Activated naive CD8-positive, alpha-beta T cell treated with anti-CD3 and anti-CD28 coated beads, Interleukin-2, amount 50 U/mL, for 16 hours (primary cell): Measurements from ENCODE around the gene IGF2R.
"Not testable (repeated sequence)": the region's sequence is repeated elsewhere in the genome, so short reads cannot be mapped to it uniquely, and the experiment has no call there.

Experiments used
- DNase-seq: peaks from one replicate; pipeline ENCODE4 v3.0.0-alpha.2; 2020; ENCODE audit warnings: low read depth, low spot score

The IGF2R gene

GRCh38 chr6:160124605-160125004, 155.7 kb downstream of the IGF2R start:
- DNase-seq: no peak

GRCh38 chr6:160125105-160125504, 156.2 kb downstream of the IGF2R start:
- DNase-seq: not testable (repeated sequence)

GRCh38 chr6:160127270-160128124, 158.6 kb downstream of the IGF2R start:
- DNase-seq: no peak

GRCh38 chr6:160128125-160128683, 159.3 kb downstream of the IGF2R start:
- DNase-seq: no peak

- no peak for DNase-seq
Measured at GRCh38 chr6:160128879-160129516, 160.1 kb downstream of the IGF2R start.

- DNase-seq: no peak
Measured at GRCh38 chr6:160129881-160130615, 161.2 kb downstream of the IGF2R start.

GRCh38 chr6:160130729-160131484, 162.0 kb downstream of the IGF2R start:
- DNase-seq: no peak

GRCh38 chr6:160131636-160132296, 162.9 kb downstream of the IGF2R start:
- DNase-seq: no peak

GRCh38 chr6:160132297-160132637, 163.4 kb downstream of the IGF2R start:
- no peak for DNase-seq

GRCh38 chr6:160132776-160133338, 164.0 kb downstream of the IGF2R start:
- no peak for DNase-seq

- no peak for DNase-seq
Measured at GRCh38 chr6:160133441-160134336, 164.8 kb downstream of the IGF2R start.

GRCh38 chr6:160134337-160134751, 165.5 kb downstream of the IGF2R start:
- DNase-seq: not testable (repeated sequence)

- DNase-seq: no peak
Measured at GRCh38 chr6:160134779-160135547, 166.1 kb downstream of the IGF2R start.

- DNase-seq: no peak
Measured at GRCh38 chr6:160135907-160136655, 167.2 kb downstream of the IGF2R start.

- no peak for DNase-seq
Measured at GRCh38 chr6:160137130-160137988, 168.5 kb downstream of the IGF2R start.

GRCh38 chr6:160137989-160138835, 169.3 kb downstream of the IGF2R start:
- peak; percentile 15 for DNase-seq
